ENCODE results near the gene DDIT3.

DDIT3 gene

DNA sequence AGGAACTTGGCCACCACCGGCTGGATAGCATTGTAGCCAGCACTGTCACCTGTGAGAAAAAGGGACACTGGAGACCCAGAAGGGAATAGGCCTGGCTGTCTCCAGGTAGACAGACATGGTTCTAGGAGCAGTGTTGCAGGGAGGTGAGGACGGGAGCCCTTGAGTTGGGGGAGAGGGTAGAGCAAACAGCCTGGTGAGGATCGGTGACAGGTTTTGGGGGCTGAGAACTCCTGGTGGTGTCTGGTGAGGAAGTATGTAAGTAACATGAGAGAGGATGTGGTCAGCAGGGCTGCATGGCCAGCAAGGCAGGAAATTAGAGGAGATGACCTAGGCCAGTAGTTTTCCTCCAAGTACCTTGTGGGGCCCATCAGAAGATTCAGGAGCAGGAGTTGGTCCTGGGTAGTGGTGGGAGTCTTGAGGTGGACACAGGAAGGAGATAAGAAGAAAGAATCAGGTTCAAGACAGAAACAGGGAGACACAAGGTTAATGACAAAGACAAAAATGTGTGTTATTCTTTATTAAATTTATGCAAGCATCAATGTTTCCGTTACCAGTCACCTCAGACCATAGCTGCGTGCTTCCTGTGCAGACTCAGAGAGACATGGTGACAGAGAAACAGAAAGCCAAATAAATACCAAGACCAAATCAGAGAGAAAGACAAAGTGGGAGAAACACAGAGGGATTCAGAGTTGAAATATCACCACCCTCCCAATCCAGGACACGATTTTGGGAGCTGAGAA, 40.8 kb downstream of the DDIT3 start, which contains the start of gene ARHGAP9:
Gene ARHGAP9 (minus strand): TSS at position 491 of the 740 bp plus-strand sequence. CDS start 460 bp downstream, at position 31.
- DNase-seq = no peak

- DNase-seq = no peak
Observed at GRCh38 chr12:57479043-57479375, 41.3 kb downstream of the DDIT3 start.

GRCh38 chr12:57477710-57478681, 42.3 kb downstream of the DDIT3 start:
- no peak for DNase-seq

GRCh38 chr12:57476993-57477709, 43.2 kb downstream of the DDIT3 start:
- DNase-seq = no peak

GRCh38 chr12:57476162-57476992, 43.9 kb downstream of the DDIT3 start:
- DNase-seq = no peak

GRCh38 chr12:57475271-57476161, 44.8 kb downstream of the DDIT3 start:
- no peak for DNase-seq

DNA sequence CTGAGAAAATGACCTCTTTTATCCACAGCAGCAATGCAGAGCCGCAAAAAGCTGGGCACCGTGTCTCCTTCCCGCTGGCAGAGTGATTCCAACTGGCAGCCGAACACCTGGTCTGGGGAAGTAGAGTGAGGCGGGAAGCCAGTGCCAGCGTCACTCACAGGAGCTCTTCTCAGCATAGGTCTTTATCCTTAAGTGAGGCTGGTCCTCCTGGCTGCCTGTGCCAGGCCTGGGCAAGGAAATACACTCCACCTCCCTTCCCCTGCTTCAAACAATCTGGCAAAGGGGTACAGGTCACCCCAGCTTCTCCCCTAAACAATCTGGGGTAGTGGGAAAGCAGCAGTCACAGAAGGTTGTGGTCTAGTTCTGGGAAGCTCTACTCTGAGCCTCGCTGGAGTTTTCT, 45.5 kb downstream of the DDIT3 start:
- no peak for DNase-seq

DNA sequence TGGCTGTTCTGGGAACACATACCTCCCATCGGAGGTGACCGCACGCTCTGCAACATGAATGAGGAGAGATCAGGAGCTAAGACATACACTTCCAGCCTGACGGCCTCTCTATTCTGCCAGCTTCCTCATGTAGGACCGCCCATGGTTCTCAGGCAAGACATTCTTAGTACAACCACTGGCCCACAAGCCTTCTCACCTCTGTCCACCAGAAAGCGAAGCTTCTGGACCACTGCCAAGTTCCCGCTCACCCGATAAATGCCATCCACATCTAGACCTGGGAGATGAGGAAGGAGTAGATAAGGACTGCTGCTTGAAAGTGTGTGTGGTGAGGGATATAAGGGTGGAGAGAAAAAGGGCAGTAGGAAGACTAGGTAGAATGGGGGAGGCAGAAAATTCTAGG, 45.9 kb downstream of the DDIT3 start:
- DNase-seq = no peak

- no peak for DNase-seq
Observed at GRCh38 chr12:57473886-57474285, 46.4 kb downstream of the DDIT3 start.

DNA sequence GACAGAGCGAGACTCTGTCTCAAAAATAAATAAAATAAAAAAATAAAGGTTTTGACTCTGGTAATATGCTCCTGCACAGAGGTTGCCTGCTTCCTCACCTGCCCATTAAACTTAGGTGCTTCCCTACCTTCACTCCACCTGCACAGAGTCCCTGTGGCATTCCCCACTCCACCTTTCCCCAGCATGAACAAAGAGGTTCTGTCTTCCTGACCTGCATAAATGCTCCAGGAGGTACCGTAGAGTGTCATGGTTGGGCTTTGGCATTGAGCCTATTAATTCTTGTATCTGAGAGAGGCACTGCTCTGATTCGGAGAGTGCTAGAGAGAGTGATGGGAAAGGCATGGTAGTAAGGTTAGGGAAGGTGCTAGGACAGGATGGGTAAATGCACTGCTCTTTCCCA, 46.9 kb downstream of the DDIT3 start:
- no peak for DNase-seq

- no peak for DNase-seq
Observed at GRCh38 chr12:57472391-57472790, 47.9 kb downstream of the DDIT3 start.

- no peak for DNase-seq
Observed at GRCh38 chr12:57471661-57472060, 48.7 kb downstream of the DDIT3 start.

- no peak for DNase-seq
Observed at GRCh38 chr12:57470970-57471656, 49.2 kb downstream of the DDIT3 start.

GRCh38 chr12:57470286-57470969, 49.9 kb downstream of the DDIT3 start:
- DNase-seq = no peak

DNA sequence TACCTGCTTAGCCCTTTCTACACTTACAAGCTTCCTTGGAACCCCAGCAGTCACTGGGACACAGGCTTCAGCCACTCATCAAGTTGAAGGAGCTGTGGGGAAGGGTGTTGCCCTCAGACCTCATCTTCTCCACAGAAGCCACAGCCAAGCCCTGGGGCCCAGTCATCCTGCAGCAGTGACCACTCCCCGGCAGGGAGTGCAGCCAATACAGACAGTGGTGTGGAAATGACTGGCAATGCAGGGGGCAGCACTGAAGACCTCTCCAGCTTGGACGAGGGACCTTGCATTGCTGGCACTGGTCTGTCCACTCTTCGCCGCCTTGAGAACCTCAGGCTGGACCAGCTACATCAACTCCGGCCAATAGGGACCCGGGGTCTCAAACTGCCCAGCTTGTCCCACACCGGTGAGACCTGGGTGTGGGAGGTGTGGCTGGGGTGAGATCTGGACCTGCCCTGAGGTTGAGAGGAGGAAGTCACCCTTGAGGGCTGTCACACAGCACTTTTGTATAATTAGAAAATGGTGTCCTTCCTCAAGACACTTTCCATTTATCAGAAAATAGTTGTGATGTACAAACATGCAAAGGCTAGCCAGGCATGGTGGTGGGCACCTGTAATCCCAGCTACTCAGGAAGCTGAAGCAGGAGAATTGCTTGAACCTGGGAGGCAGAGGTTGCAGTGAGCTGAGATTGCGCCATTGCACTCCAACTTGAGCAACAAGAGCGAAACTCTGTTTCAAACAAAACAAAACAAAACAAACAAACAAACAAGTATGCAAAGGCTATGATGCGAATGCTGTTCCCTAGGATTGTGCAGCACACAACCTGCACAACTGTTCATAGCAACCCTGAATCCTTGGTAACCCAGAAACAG, 50.8 kb downstream of the DDIT3 start:
- DNase-seq = no peak

GRCh38 chr12:57467915-57468314, 52.4 kb downstream of the DDIT3 start:
- DNase-seq = no peak

DNA sequence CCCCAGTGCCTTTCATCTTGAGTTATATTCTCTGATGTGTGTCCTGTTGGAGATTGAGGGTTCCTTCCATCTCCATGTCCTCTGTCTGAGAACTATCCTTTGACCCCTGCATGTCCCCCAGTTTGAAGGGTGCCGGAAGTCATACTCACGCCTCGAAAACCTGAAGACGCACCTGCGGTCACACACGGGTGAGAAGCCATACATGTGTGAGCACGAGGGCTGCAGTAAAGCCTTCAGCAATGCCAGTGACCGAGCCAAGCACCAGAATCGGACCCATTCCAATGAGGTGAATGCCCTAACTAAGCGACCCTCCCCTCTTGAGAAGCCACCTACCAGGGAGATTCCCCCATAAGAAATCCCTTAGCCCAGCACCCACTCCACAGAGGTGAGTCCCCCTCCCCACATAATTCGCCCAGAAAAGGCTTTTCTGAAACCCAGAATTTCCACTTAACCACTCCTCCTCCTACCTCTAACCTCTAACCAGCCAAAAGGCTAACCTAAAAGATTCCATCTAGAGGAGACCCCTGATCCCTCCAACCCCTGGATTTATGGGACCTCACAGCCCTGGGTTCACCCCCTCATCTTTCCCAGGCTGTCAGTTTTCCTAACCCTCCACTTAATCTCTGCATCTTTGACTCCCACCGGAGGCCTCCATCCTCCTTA, 53.0 kb downstream of the DDIT3 start:
- DNase-seq = no peak

Measured in SIG-M5 (cell line).